GM20431 (cell line): ENCODE data around the gene SLC4A7.
"Not testable (repeated sequence)": the region's sequence is repeated elsewhere in the genome, so short reads cannot be mapped to it uniquely, and the experiment has no call there.

ENCODE experiments used
- in situ Hi-C: fragments of 300-500 bp; cut with MseI, MboI; formaldehyde crosslinking; loops from one replicate; pipeline ENCODE4 v1.15.0; 2020; ENCODE audit warnings: low sequenced_read_pairs; ENCODE audit not compliant: unreplicated experiment

Gene SLC4A7

DNA sequence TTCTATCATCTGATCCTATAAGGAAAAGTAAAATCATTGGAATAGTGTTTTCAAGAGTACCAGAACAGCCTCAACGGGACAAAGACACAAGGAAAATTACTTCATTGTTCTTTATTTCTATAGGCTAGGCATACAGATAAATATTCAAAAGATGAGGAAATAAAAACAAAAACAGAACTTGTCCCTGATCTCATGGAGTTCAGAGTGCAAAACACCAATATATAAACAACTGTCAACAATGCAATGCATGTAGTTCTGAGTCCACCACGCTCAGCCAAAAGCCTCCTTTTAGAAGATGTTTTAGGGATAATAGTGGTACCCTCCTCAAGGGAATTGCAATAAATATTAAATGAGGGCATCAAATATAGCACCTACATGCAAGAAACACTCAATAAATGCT is 4.6 kb upstream of the SLC4A7 start:
- in situ Hi-C loops: no loop called here

DNA sequence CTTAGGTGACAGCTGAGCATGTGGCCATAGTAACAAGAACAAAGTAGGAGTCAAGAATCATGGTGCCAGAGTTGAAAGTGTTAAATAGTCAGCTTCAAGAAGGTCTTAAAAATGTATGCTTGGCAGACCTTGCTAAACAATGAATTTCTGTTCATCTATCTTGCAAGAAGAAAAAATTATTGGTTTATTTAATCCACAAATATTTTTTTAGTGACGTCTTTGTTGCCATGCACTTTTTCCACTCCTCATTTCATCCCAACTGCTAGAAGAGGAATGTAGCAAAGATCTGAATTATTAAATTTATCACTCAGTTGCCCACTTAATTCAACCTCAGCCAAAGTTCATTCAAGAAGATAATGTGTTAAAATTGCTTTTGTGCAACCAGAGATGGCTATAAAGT is 3.2 kb upstream of the SLC4A7 start:
- in situ Hi-C loops: no loop called here

DNA sequence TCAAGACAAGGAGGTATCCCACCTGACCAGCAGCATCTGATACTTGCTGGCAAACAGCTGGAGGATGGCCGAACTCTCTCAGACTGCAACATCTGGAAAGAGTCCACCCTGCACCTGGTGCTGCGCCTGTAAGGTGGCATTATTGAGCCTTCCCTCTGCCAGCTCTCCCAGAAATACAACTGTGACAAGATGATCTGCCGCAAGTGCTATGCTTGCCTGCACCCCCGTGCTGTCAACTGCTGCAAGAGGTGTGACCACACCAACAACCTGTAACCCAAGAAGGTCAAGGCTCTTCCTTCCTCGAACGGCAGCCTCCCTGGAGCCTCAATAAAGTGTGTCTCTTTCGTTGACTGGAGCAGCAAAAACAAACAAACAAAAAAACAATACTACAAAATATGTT is 2.2 kb upstream of the SLC4A7 start:
- in situ Hi-C loops: no loop called here

DNA sequence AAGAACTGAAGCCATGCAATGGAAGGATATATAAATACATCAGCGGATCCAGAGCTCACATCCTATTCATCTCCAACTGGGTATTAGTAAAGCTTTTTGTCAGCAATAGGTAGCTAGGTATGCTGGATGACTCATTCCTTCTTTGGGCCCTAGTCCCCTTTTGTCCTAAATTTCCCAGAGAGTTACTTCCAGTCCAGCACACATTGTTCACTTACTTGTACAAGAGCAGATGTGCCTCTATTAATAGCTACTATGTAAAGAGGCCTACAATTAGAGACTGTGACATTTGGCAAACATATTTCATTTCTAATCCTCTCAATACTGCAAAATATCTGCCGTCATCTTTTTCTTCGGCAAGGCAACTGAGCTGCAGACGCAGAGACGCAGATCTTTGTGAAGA is 1.7 kb upstream of the SLC4A7 start:
- in situ Hi-C loops: no loop called here

DNA sequence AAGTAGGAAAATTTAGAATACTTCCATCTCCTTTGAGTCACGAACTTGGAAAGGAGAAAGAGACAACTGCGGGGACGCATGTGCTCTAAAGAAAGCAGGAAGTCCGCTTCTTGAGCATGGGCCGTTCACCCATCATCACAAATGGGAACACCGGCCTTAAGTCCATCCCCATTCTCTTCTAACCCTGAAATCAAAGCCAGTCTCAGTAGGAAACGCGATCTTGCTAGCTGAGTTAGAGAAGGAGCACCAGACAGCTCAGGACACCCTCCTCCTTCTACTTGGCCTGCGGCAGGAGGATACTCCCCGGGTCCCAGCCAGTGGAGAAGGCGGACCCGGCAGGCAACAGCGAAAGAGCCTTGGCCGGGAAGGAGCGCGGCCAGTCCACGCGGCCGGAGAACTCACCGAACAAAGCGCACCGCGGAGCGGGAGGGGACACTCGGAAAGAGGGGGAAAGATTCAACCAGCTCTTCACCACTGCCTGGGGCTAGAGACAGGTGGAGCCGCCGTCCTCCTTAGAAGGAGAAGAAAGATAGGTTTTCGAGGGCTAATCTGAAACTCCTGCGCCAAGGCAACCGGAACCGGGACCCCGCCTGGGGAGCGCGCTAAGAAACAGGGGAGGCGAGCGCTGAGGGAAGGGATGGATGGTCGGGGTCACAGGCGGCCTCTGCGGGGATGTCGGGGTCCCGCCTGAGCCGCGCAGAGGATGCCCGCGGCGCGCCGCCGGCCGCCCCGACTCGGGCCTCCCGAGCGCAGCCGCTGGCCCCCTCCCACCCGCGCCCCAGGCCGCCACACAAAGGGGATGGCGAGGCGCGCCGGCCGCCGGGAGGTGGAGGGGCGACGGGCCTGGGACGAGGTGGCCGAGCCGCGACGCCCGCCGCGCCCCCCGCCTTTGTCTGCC is 818 bp downstream of the SLC4A7 start:
- in situ Hi-C loops: no loop called here

DNA sequence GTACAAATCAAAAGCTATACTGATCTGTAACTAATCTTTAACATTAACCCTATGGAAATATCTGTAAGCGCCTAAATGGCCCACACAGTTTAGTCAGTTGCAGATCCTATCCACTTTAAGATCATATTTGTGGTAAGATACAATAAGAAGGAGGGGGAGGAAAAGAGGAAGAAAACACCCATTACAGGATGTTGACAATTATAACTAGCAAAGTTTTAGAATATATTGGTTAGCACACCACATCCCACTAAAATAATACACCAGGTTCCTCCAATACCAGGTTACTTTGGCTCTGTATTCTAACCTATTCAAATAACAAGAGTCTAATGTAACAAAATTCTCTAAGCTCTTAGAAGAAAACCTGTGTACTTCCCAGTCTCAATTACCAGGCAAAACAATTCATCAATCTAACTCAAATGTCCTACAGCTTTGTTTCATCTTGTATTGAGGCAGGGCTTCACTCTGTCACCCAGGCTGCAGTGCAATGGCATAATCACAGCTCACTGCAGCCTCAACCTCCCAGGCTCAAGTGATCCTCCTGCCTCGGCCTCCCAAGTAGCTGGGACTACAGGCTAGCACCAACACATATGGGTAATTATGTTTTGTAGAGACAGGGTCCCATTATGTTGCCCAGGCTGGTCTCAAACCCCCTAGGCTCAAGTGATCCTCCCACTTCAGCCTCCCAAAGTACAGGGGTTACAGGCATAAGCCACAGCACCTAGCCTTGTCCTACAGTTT is 4.2 kb downstream of the SLC4A7 start:
- in situ Hi-C loops: no loop called here

DNA sequence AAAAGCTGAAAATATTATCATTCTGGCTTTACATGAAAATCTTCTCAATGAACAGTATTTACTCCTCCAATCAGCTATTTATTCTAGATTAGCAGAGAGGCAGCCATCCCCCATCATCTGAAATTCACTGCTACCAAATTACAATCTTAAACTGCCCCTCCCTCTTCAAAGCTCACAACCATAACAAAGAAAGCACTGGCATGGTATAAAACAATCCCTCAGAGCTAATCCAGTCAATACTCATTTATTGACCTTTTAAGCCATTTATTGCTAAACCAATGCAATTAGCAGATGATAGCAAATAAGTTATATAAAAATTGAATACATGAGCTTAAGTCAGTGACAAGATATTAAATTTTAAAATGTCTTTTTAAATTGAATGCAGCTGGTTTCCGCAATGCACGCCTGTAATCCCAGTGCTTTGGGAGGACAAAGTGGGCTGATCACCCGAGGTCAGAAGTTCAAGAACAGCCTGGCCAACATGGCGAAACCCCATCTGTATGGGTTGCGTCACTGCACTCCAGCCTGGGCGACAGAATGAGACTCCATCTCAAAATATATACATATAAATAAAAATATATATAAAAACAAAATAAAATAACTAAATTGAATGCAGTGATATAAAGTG is 12.1 kb downstream of the SLC4A7 start:
- in situ Hi-C loops: no loop called here

DNA sequence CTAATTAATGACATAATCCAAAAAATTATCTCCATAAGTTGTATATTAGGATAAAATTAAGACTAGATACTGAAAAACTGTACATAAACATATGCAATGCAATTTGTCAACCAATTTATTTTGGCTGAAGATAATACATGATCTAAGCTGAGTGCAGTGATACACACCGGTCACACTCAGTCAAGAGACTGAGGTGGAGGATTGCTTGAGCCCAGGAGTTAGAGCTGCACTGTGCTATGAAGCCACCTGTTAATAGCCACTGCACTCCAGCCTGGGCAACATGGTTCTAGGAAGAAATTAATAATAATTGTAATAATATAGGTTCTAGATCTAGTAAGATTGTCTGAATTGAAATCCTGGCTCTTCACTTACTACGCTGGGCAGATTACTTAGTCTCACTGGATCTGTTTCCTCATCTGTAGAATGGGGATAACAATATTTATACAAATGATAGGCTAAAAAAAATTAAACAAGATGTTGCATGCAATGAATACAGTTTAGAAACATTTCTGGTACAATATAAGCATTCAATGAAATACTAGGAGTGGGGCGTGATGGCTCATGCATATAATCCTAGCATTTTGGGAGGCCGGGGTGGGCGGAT is 15.8 kb downstream of the SLC4A7 start:
- in situ Hi-C loops: no loop called here

DNA sequence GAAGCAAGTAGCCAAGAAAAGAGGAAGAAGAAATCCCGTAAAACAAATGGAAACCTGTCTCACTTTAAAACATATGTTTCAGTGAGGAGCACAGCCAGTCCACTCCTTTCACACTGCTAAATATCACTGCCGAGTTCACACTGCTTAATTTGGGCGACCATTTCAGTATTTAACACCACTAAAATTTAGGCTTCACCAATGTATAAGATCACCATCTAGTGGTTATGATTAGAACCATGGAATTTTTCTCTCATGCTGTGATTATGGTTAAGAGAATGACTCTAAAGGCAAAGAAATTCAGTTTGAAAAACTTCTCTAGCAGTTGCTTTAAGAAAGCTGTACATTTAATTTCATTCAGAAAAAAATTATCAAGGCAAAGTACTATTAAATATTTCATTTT is 16.6 kb downstream of the SLC4A7 start:
- in situ Hi-C loops: no loop called here

DNA sequence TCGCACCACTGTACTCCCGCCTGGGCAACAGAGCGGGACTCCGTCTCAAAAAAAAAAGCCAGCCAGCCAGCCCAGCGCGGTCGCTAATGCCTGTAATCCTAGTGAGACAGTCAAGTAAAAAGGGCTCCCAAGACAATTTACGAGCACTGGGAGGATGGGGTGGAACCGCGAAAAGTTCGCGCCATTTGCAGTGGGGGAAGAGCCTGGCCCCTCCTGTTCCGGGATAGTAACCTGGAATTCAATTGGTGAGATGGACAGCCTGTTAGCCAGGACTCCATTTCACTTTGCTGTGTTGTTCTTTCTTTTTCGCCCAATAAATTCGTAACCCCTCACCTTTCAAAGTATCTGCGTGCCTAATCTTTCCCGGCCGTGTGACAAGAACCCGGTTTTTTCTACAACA is 19.5 kb downstream of the SLC4A7 start:
- in situ Hi-C loops: no loop called here

DNA sequence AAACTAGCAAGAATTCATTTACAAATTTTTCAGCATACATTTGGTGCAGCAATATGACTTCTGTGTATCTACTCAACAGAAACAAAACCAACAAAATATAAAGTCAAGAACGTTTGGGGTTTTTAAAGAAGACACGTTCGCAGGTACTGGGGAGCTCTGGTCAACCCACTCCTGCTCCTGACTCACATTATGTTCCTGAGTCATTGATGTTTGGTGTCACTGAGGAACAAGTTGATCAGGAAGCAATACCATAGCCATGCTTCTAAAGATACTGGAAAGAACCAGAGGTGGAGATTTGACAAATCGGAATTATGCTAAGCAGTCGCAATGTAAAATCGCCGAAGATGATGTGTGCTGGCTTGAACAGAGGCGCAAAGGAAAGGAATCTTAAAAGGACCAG is 22.0 kb downstream of the SLC4A7 start:
- in situ Hi-C loops: no loop called here

DNA sequence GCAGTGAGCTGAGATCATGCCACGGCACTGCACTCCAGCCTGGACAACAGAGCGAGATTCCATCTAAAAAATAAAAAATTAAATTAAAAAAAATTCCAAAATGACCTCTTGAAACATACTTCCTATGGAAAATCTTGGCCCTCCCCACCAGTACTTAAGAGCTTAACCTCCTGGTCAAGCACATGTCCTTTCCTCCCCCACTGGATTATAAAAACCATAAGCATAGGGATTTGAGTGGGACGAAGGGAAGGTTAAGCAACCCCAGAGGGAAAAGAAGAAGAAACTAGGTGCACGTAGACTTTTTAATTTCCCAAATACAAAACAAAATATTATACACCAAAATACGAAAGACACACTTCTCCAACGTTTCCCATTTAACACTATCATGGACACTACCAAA is 25.3 kb downstream of the SLC4A7 start:
- in situ Hi-C loops: no loop called here

DNA sequence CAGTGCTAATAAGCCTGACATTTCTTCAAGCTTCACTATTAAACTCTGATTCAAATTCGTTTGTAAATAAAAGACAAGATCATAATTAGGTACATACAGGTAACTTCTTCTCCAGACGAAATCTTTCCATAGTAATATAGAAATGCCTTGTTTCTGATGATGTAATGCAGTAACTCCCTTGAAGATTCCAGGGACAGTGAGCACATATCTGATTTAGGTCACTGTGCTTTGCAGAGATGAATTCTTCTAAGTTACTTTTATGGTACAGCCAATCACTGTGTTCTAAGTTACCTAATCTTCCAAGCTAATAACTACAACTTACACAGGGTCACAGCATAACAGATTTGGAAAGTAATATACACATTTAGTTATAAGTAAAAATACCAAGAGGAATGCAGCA is 27.6 kb downstream of the SLC4A7 start:
- in situ Hi-C loops: no loop called here

DNA sequence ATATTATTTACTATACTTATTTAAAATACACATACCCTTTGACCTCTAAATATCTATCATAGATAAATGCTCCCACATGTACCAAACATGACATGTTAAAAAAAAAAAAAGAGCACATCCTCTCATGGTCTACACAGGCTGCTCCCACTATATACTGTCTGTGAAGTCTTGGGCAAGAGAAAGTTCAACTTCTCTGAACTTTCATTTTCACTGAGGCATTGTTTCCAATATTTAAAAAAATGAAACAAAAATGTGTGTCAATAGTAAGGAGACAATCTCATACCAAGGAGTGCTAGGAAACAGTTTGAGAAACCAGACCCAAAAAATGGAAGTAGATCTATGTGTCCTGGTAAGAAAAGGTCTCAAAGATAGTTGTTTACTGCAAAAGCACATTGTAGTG is 29.3 kb downstream of the SLC4A7 start:
- in situ Hi-C loops: no loop called here

DNA sequence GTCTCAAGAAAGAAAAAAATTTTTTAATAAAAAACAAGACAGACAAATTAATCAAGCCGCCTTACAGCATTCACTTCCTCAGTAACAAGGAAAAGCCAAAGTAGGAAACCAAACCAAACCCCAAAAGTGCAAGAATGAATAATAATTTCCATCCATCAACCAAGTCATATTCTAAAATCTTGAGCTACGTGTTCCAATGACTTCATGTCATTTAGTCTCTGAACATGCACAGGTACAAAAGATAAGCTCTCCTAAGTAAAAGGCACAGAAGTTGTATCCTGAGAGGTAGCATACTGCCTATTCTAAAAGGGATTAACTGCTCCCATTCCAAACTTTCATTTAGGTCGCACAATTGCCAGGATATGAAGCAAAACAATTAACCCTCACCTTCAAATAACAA is 29.7 kb downstream of the SLC4A7 start:
- in situ Hi-C loops: no loop called here

DNA sequence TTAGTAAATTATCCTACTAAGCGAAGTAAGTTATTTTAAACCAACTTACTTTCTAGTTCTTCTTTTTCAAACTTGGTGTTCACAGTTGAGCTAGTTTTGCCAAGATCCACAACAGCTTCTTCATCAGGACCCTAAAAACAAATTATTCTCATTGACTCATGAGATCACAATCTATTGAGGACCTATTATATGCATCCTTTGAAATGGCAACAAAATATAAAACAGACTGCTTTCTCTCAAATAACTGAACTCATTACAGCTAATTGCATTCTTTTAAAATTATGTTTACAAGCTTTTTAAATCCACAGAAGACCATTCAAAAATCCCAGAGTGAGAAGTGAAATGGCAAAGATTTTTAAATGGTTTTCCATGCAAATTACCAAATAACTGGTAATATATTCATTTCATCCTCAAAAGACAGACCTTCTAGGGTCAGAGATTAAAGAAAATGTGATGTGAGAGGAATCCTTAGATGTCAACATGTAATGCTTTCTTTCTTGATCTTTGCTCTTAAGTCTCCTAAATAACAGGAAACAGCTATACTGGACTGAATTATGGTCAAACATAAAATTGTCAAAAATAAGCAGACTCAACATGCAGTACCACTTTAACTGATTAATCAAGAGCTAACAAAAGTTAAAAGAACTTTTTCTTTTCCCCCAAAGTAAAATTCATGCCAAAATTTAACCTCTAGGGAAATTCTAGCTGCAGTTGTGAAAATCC is 31.7 kb downstream of the SLC4A7 start:
- in situ Hi-C loops: no loop called here

DNA sequence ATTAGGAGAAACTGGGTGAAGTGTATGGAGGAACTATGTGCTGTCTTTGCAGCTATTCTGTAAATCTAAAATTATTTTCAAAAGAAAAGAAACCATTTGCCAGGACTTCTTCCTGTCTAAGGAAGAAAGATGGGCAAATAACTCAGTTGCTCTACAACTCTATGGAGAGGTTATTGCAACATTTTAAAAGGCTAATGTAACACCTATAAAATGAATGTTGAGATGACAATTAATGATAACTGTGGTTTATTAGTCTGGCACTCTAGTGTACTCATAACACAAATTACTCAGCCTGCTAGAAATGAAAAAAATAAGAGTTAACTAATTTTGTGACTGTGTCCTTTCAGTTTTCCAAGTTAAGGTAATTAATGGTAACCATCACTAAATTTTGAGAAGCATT is 32.3 kb downstream of the SLC4A7 start:
- in situ Hi-C loops: no loop called here

DNA sequence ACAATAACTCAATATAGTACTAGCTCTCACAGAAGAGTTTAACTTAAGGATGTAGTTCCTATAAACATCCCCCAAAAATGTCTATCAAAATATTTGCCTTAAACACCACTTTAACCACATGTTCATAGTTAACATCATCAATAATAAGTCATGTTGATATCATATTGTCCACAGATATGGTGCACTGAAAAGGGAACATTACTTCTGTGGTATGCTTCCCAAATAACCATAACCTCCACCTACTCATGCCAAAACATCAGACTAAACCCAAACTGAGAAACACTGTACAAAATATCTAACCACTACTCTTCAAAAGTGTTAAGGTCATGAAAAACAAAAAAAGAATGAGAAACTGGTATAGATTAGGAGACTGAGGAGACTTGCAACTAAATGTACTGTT is 32.9 kb downstream of the SLC4A7 start:
- in situ Hi-C loops: no loop called here

DNA sequence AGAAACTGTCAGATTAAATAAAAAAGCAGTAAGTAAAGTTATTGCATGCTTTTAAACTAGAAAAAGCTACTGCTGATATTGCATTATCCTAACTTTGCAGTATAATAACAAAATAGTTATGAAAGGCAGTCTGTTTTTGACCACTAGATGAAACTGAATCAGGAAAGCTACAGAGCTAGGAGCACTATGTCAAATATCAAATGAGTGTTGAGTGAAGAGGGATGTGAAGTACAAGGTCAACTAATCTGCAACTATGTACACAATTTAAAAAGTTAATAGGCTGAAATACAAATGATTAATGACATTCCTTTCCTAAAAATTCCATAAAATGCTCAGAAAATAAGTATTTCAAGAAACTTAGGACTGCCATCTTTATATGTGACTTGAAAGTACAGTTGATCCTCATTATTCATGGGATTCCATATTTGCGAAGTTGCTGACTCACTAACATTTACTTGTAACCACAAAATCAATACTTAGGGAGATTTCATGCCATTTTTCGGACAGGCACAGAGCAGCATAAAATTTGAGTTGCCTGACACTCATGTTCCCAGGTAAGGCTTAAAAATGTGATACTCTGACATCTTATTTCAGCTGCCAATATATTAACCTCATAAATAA is 34.5 kb downstream of the SLC4A7 start:
- in situ Hi-C loops: no loop called here

DNA sequence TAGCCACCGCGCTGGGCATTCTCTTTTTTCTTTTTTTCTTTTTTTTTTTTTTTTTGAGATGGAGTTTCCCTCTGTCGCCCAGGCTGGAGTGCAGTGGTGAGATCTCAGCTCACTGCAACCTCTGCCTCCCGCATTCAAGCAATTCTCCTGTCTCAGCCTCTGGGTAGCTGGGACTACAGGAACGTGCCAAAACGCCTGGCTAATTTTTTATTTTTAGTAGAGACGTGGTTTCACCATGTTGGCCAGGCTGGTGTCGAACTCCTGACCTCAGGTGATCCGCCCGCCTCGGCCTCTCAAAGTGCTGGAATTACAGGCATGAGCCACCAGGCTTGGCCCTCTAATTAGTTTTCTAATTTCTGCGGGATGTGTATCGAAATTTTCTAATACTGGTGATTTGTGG is 41.2 kb downstream of the SLC4A7 start:
- in situ Hi-C loops: not testable (repeated sequence)
